MM.1S (cell line): Measurements from ENCODE around the gene TIMM9.

ENCODE experiments used
- DNase-seq: peaks from one replicate; pipeline ENCODE4 v3.0.0-alpha.2; 2015
- H2AFZ ChIP-seq: fragments of 300-600 bp; sonication (generic); 2 replicates; pipeline ENCODE4 v1.6.0; 2016; ENCODE audit warnings: antibody characterized with exemption, low read length
- H3F3A ChIP-seq: fragments of 300-600 bp; sonication (generic); 2 replicates; pipeline ENCODE4 v1.6.1; 2016; ENCODE audit warnings: mild to moderate bottlenecking, antibody characterized with exemption, low read length, moderate library complexity, mixed read lengths; ENCODE audit not compliant: insufficient read depth
- H3K27ac ChIP-seq: fragments of 300-600 bp; sonication (generic); 2 replicates; pipeline ENCODE4 v1.5.1; 2016; ENCODE audit warnings: mild to moderate bottlenecking, low read length
- H3K27me3 ChIP-seq: fragments of 300-600 bp; sonication (generic); replicated peaks from 2 replicates; pipeline ENCODE4 v1.6.0; 2016; ENCODE audit warnings: low read length; ENCODE audit not compliant: insufficient read depth
- H3K36me3 ChIP-seq: fragments of 300-600 bp; sonication (generic); replicated peaks from 2 replicates; pipeline ENCODE4 v1.6.1; 2016; ENCODE audit warnings: mild to moderate bottlenecking, low read length, mixed read lengths; ENCODE audit not compliant: insufficient read depth
- H3K4me1 ChIP-seq: fragments of 300-600 bp; sonication (generic); 2 replicates; pipeline ENCODE4 v1.6.1; 2016; ENCODE audit warnings: low read length, mixed read lengths
- H3K4me2 ChIP-seq: fragments of 300-600 bp; sonication (generic); 2 replicates; pipeline ENCODE4 v1.6.0; 2016; ENCODE audit warnings: low read depth, low read length
- H3K4me3 ChIP-seq: fragments of 300-600 bp; sonication (generic); 2 replicates; pipeline ENCODE4 v1.5.1; 2016; ENCODE audit warnings: low read length, mixed read lengths
- H3K79me2 ChIP-seq: fragments of 300-600 bp; sonication (generic); 2 replicates; pipeline ENCODE4 v1.6.1; 2016; ENCODE audit warnings: mixed run types, low read length, mixed read lengths
- H3K9ac ChIP-seq: fragments of 300-600 bp; sonication (generic); 2 replicates; pipeline ENCODE4 v1.6.1; 2016; ENCODE audit warnings: low read length, mixed read lengths
- H3K9me2 ChIP-seq: fragments of 300-600 bp; sonication (generic); replicated peaks from 2 replicates; pipeline ENCODE4 v1.6.1; 2016; ENCODE audit warnings: mild to moderate bottlenecking, low read length, mixed read lengths; ENCODE audit not compliant: insufficient read depth
- H3K9me3 ChIP-seq: fragments of 300-600 bp; sonication (generic); replicated peaks from 2 replicates; pipeline ENCODE4 v1.6.1; 2016; ENCODE audit warnings: mild to moderate bottlenecking, low read length, mixed read lengths; ENCODE audit not compliant: insufficient read depth
- H4K20me1 ChIP-seq: fragments of 300-600 bp; sonication (generic); 2 replicates; pipeline ENCODE4 v1.6.1; 2016; ENCODE audit warnings: mild to moderate bottlenecking, low read length, moderate library complexity, mixed read lengths; ENCODE audit not compliant: insufficient read depth
- CTCF ChIP-seq: fragments of 300-600 bp; sonication (generic); IDR thresholded peaks from 2 replicates; pipeline ENCODE4 v1.5.1; 2016; ENCODE audit warnings: antibody characterized with exemption, low read length, mixed read lengths
- EZH2 ChIP-seq: fragments of 300-600 bp; sonication (generic); optimal IDR thresholded peaks from 2 replicates; pipeline ENCODE3; 2017; ENCODE audit warnings: low read depth, mild to moderate bottlenecking, antibody characterized with exemption, low read length, mixed read lengths
- EZH2phosphoT487 ChIP-seq: fragments of 300-600 bp; sonication (generic); IDR thresholded peaks from 2 replicates; pipeline ENCODE4 v1.6.1; 2018; ENCODE audit warnings: antibody characterized with exemption, low read length

The TIMM9 gene

DNA sequence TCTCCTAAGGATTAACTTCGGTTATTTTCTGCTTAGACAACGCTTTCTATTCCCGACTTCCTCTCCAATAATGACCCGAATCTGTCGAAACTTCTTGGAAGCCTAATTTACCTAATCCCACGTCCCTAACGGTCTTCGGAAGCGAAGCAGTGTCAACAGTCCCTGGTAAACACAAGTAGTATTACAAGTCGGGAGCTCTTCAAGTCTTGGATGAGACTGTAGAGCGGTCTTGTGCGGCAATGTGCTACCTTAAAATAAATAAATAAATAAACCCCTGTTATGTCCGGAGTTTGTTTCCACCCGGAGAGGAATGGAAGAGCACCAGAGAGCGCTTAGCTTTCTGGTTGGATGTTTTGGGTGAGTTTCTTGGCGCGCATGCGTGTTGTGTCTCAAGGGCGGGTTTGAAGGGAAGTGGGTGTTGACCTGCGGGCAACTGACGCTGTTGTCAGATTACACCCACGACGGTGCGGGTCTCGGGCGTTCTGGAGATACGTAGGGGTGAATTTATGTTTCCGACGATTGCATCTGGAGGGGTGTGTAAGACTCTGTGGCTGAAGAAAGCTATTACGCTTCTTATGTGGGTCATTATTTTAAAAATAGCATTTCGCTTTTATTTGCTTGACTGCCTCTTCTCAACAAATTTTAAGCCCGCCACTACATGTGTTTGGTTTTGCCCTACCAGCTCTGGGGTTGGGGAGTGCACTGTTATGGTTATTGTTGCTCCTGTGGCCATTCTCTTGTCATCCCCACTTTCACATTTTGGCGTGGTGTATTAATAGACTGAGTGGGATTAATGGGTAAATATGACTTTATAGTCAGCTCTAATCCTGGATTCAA, at the start of gene TIMM9, which contains the start of gene KIAA0586:
TSS of gene TIMM9 (minus strand) at position 251 of the 837 bp plus-strand sequence. CDS start 15,586 bp downstream, outside the sequence.
TSS of gene KIAA0586 (plus strand) at position 439 of the 837 bp plus-strand sequence. CDS start 546 bp downstream, outside the sequence.
- Histone ChIP-seq H3K36me3 (no peaks in the 10 kb centered on the region), H3K27ac (peak within 1 kb of the TSS; percentile 95)
- peak; percentile 93 for DNase-seq

DNA sequence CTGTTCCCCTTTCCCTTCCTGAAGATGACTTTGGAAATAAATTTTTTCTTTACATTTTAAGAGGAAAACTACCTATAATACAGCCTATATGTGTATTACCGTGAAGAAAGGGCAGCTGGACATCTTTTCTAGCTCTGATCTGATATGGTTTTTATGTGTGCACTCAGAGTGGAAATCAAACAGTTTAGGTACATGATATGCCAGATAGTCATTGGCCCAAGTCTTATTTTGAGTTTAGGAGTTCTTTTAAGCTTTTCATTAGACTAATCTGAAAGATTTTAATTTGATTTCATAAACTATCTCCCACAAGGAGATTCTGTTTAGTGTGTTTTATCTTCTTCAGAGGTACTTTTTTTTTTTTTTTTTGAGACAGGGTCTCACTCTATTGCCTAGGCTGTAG, 49.0 kb upstream of the TIMM9 start:
- no peak overlapping the region for H3K27ac ChIP-seq
- no peak overlapping the region for H3K4me3 ChIP-seq
- no peak overlapping the region for H2AFZ ChIP-seq
- no peaks in the 10 kb centered on the region for H4K20me1 ChIP-seq
- TF ChIP-seq CTCF = no peak
- no peak for TF ChIP-seq EZH2
- no peak for TF ChIP-seq EZH2phosphoT487
- H3K4me1 ChIP-seq = no peaks in the 10 kb centered on the region
- H3K9me2 ChIP-seq = no peaks in the 10 kb centered on the region
- no peaks in the 10 kb centered on the region for H3K79me2 ChIP-seq
- no peaks in the 10 kb centered on the region for H3K9me3 ChIP-seq
- no peaks in the 10 kb centered on the region for H3K36me3 ChIP-seq
- H3K9ac ChIP-seq = no peak overlapping the region
- H3K27me3 ChIP-seq = no peaks in the 10 kb centered on the region
- H3F3A ChIP-seq = no peaks in the 10 kb centered on the region
- H3K4me2 ChIP-seq = no peak overlapping the region
- DNase-seq = no peak

More for the DNA sequence above, at the start of gene TIMM9, which contains the start of gene KIAA0586:
- no peak for TF ChIP-seq EZH2phosphoT487
- no peak for TF ChIP-seq EZH2
- no peak for TF ChIP-seq CTCF
- Histone ChIP-seq H3K79me2 (peaks cover 35% of the 10 kb centered on the region), H3K4me1 (no peaks in the 10 kb centered on the region), H3K9me3 (no peaks in the 10 kb centered on the region), H4K20me1 (no peaks in the 10 kb centered on the region), H3K9ac (peak within 1 kb of the TSS; percentile 92), H3K27me3 (no peaks in the 10 kb centered on the region), H3K4me2 (peak within 1 kb of the TSS; percentile 62), H2AFZ (peak within 1 kb of the TSS; percentile 98), H3K9me2 (no peaks in the 10 kb centered on the region), H3K4me3 (peak within 1 kb of the TSS; percentile 92), H3F3A (peaks cover 6% of the 10 kb centered on the region; the same call in 1 of the 2 replicates)

DNA sequence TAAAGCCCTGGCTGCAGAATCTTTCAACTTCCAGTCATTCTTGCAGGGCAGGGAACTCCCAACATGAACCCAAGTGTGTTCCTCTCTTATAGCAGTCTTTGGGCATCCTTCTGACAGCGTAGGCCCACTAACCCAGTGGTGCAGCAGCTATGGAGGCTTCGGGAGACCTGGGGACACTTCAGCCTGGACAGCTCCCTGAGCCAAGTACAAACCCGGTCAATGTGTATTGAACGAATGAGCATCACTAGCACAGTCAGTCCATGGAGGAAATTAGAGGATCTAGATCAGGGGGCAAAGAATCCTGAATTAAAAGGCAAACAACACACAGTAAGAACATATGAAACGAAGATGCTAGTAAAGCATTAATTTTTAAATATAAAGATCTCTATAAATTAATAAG, 42.0 kb upstream of the TIMM9 start:
- TF ChIP-seq EZH2phosphoT487 (no peak), CTCF (no peak), EZH2 (no peak)
- Histone ChIP-seq H3K9ac (no peak overlapping the region), H3K9me3 (no peaks in the 10 kb centered on the region), H3K9me2 (no peaks in the 10 kb centered on the region), H3K27ac (no peak overlapping the region), H3F3A (no peaks in the 10 kb centered on the region), H3K4me3 (no peak overlapping the region), H4K20me1 (no peaks in the 10 kb centered on the region), H2AFZ (no peak overlapping the region), H3K4me2 (no peak overlapping the region), H3K79me2 (no peaks in the 10 kb centered on the region), H3K4me1 (no peaks in the 10 kb centered on the region), H3K36me3 (no peaks in the 10 kb centered on the region), H3K27me3 (no peaks in the 10 kb centered on the region)
- no peak for DNase-seq
